Superior temporal gyrus (tissue), 1 donor: ENCODE measurements around the gene CACNA1D.

ENCODE experiments used
- DNase-seq: peaks from one replicate; pipeline ENCODE4 v3.0.0-alpha.2; 2016; ENCODE audit errors: extremely low spot score

The CACNA1D gene

GRCh38 chr3:53495146-53495519 lies 722 bp downstream of the CACNA1D start:
- no peak for DNase-seq

GRCh38 chr3:53495520-53496391 lies 1.3 kb downstream of the CACNA1D start:
- no peak for DNase-seq

DNA sequence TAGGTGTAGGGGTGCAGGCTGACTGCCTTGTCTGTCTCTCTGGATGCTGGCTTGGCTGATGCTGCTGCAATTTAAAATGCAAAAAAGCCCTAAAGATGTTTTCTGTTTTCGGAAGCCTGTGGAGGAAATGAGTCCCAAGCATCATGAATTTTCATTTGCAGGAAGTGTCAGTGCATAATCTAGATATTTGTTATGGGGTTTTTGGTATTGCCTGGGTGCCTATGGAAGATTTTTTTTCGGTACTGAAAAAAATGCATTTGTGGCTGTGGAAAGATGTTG lies 1.9 kb downstream of the CACNA1D start:
- DNase-seq = no peak

GRCh38 chr3:53496984-53497383 lies 2.6 kb downstream of the CACNA1D start:
- DNase-seq = no peak

GRCh38 chr3:53498806-53499641 lies 4.6 kb downstream of the CACNA1D start:
- DNase-seq = no peak

- DNase-seq = no peak
These were observed 5.9 kb downstream of the CACNA1D start for GRCh38 chr3:53500165-53500777.

DNA sequence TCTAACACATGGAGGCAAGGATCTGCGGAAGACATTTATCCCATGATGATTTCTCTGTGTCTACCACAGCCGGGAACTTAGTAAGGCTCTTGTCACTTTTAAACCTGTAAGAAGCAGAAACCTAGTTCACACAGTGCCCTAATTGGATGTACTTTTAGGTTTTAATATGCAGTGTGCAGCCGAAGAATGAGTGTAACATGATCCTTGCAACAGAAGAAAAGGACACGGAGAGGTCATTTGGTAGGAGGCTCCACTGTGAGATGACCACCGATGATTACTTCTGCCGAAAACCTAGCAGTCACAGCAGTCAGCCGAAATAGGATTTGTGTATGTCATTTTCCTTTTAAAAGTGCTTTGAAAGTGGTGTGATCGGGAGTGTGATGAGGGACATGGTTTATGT lies 6.8 kb downstream of the CACNA1D start:
- DNase-seq = no peak

GRCh38 chr3:53502737-53503136 lies 8.3 kb downstream of the CACNA1D start:
- peak; percentile 59 for DNase-seq

- DNase-seq = no peak
These were observed 8.8 kb downstream of the CACNA1D start for GRCh38 chr3:53503195-53503594.

GRCh38 chr3:53506110-53506762 lies 11.8 kb downstream of the CACNA1D start:
- no peak for DNase-seq

DNA sequence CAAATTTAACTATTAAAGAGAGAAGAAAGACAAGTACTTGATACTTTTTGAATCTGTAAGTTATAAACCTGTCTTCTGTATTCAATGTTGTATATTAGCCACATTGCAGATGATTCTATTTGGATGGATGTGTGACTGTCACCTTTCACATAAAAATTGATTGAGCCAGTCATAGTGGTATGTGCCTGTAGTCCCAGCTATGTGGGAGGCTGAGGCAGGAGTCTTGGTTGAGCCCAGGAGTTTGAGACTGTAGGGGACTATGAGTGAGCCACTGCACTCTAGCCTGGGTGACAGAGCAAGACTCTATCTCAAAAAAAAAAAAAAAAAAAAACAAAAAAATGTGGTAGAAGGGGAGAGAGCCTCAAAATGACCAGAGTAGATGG lies 12.3 kb downstream of the CACNA1D start:
- no peak for DNase-seq

DNA sequence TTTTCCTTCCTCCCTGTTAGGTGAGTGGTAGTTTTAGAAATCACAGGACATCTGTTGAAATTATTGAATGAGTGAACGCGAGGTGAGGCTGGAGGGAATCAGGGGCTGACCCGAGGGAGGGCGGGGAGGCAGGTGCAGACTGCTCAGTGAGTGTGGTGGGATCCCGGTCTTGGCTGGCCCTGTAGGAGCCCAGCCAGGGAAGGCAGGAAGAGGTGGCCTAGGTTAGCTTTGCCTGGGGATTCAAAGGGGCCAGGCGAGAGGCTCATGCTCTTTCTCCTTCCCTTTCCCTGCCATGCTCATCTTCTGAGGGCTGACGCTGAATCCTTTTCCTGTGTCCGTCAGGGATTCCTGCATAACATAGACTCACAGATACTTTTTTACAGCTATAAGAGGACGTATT lies 15.1 kb downstream of the CACNA1D start:
- no peak for DNase-seq

DNA sequence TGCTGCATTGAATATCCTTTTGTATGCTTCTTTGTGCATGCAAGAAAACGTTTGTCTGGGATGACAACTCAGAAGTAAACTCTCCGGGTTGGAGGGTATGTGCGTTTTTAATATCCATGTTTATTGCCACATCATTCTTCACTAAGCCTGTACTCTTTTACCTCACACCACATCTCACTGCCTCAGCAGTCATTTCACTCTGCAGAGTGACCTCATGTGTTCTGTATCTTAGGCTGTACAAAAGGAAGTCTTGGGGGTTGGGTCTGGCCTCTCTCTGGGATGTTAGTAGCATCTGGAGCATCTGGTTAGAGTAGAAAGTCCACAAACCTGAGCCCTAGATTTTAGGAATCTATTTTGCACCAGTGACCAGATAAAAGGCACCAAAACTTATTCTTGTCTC lies 16.1 kb downstream of the CACNA1D start:
- no peak for DNase-seq

- no peak for DNase-seq
These were observed 16.8 kb downstream of the CACNA1D start for GRCh38 chr3:53511246-53511645.

GRCh38 chr3:53513556-53514190 lies 19.3 kb downstream of the CACNA1D start:
- no peak for DNase-seq

- no peak for DNase-seq
These were observed 21.9 kb downstream of the CACNA1D start for GRCh38 chr3:53516339-53516738.

DNA sequence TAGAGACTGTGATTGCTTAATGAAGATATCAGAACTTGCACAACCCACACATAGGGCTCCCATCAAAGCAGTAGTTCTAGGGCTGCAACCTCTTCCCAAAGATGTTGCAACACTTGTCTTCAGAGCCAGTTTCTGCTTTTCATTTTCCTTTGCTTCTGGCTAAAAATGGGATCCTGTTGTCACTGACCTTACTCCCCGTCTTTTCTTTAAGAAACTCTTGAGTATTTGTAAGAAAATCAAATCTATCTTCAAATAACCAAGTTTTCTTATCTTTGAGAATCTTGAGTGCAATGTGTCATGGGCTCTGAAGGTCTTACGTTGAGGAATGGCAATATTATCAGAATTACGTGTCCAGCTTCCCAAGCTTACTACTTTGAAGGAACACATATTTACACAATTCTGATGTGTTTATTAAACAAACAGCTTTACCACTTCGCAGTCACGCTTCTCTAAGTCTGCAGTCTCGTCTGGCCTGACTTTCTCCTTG lies 24.1 kb downstream of the CACNA1D start:
- DNase-seq = no peak

DNA sequence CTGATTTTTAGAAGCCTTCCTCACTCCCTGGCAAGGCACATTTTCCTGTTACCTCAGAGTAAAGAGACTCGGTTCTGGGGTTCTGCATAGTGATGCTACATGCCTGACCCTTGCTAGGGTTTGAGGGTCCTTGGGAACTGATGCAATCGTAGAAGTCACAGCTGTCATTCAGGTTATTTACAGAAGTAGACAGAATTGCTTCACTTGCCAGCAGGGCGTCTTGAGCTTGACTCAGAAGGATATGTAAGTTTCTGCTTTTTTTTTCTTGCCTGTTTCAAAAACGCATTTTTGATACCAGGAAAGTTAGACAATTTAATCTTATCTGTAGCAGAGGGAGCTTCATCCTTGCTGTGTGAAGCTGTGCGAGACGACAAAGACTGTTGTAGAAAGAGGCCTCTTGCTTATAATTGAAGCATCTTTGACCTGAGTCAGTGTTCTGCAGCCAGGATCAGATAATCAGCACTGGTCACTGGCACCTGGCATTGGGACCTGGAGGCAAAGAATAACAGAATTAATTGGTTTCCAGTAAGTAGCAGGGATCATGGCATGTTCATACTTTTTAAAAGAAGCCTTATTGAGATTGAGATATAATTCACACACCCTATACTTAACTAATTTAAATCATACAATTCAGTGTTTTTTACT lies 24.8 kb downstream of the CACNA1D start:
- no peak for DNase-seq

- no peak for DNase-seq
These were observed 28.9 kb downstream of the CACNA1D start for GRCh38 chr3:53523346-53523745.

- no peak for DNase-seq
These were observed 30.2 kb downstream of the CACNA1D start for GRCh38 chr3:53524566-53524965.
